GM19324 (cell line): ENCODE measurements around the gene ASB4.
"Not testable (repeated sequence)": the region's sequence is repeated elsewhere in the genome, so short reads cannot be mapped to it uniquely, and the experiment has no call there.

ENCODE experiments used
- ATAC-seq: cut with Tn5 transposase; IDR thresholded peaks from one replicate; pipeline ENCODE4 v1.9.1; 2021; ENCODE audit warnings: mild to moderate bottlenecking, moderate library complexity; ENCODE audit not compliant: unreplicated experiment, low FRiP score

The ASB4 gene

GRCh38 chr7:95476904-95477594 lies 8.7 kb upstream of the ASB4 start:
- ATAC-seq: no peak

GRCh38 chr7:95478272-95479037 lies 7.3 kb upstream of the ASB4 start:
- ATAC-seq: no peak

GRCh38 chr7:95479992-95480624 lies 5.6 kb upstream of the ASB4 start:
- ATAC-seq: peak; percentile 58

- no peak for ATAC-seq
These were observed 4.2 kb upstream of the ASB4 start for GRCh38 chr7:95481271-95482165.

GRCh38 chr7:95482424-95482823 lies 3.3 kb upstream of the ASB4 start:
- no peak for ATAC-seq

GRCh38 chr7:95490231-95490762 lies 4.6 kb downstream of the ASB4 start:
- ATAC-seq: no peak

- ATAC-seq: no peak
These were observed 5.5 kb downstream of the ASB4 start for GRCh38 chr7:95491201-95491600.

- no peak for ATAC-seq
These were observed 6.0 kb downstream of the ASB4 start for GRCh38 chr7:95491634-95492314.

- ATAC-seq: no peak
These were observed 7.5 kb downstream of the ASB4 start for GRCh38 chr7:95493247-95493646.

GRCh38 chr7:95493844-95494243 lies 8.1 kb downstream of the ASB4 start:
- ATAC-seq: no peak

- peak; percentile 85 for ATAC-seq
These were observed 15.6 kb downstream of the ASB4 start for GRCh38 chr7:95501261-95501832.

GRCh38 chr7:95502403-95502802 lies 16.7 kb downstream of the ASB4 start:
- no peak for ATAC-seq

- no peak for ATAC-seq
These were observed 17.8 kb downstream of the ASB4 start for GRCh38 chr7:95503271-95504131.

GRCh38 chr7:95504132-95504588 lies 18.4 kb downstream of the ASB4 start:
- not testable (repeated sequence) for ATAC-seq

GRCh38 chr7:95508780-95509179 lies 23.0 kb downstream of the ASB4 start:
- ATAC-seq: no peak

GRCh38 chr7:95509199-95509598 lies 23.5 kb downstream of the ASB4 start:
- ATAC-seq: no peak

GRCh38 chr7:95511716-95512260 lies 26.0 kb downstream of the ASB4 start:
- ATAC-seq: peak; percentile 90

- ATAC-seq: peak; percentile 57
These were observed 31.7 kb downstream of the ASB4 start for GRCh38 chr7:95517458-95517857.
